AG04449 (cell line): ENCODE data around the gene TAAR6.

Experiments
- CTCF ChIA-PET: fragments of 350-600 bp; formaldehyde crosslinking; extraction: SDS; loops from one replicate; lab custom pipeline; 2021; ENCODE audit warnings: antibody characterized with exemption; lab: Yijun Ruan, JAX
- POLR2A ChIA-PET: fragments of 400-600, 350-600 bp; formaldehyde crosslinking; extraction: SDS; loops from one replicate; lab custom pipeline; 2020; ENCODE audit warnings: antibody characterized with exemption, inconsistent platforms; lab: Yijun Ruan, JAX
- DNase-seq: peaks from one replicate; pipeline ENCODE4 v3.0.0-alpha.2; 2010; ENCODE audit warnings: low read depth, low spot score
- H3K4me3 ChIP-seq: 2 replicates; pipeline ENCODE4 v1.5.1; 2011; ENCODE audit warnings: low read depth, mild to moderate bottlenecking, control low read depth, low read length
- TF ChIP-seq, protein P1 (sequence below): IDR thresholded peaks from one replicate; pipeline ENCODE4 v1.5.1; 2011; ENCODE audit warnings: mild to moderate bottlenecking, moderate library complexity, low read length, control low read depth, inconsistent platforms; ENCODE audit not compliant: insufficient read depth; ENCODE audit errors: missing control alignments

Gene TAAR6, protein sequence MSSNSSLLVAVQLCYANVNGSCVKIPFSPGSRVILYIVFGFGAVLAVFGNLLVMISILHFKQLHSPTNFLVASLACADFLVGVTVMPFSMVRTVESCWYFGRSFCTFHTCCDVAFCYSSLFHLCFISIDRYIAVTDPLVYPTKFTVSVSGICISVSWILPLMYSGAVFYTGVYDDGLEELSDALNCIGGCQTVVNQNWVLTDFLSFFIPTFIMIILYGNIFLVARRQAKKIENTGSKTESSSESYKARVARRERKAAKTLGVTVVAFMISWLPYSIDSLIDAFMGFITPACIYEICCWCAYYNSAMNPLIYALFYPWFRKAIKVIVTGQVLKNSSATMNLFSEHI

DNA sequence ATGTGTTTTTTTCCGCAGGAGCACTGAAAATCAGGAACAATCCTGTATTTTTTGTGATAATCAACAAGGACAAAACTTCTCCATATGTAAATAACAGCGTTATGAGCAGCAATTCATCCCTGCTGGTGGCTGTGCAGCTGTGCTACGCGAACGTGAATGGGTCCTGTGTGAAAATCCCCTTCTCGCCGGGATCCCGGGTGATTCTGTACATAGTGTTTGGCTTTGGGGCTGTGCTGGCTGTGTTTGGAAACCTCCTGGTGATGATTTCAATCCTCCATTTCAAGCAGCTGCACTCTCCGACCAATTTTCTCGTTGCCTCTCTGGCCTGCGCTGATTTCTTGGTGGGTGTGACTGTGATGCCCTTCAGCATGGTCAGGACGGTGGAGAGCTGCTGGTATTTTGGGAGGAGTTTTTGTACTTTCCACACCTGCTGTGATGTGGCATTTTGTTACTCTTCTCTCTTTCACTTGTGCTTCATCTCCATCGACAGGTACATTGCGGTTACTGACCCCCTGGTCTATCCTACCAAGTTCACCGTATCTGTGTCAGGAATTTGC lies at the start of gene TAAR6:
Gene TAAR6, plus strand, starts transcription at position 102 of the 557 bp plus-strand sequence. Its CDS starts 0 bp downstream, at position 102.
- TF ChIP-seq, protein P1, sequence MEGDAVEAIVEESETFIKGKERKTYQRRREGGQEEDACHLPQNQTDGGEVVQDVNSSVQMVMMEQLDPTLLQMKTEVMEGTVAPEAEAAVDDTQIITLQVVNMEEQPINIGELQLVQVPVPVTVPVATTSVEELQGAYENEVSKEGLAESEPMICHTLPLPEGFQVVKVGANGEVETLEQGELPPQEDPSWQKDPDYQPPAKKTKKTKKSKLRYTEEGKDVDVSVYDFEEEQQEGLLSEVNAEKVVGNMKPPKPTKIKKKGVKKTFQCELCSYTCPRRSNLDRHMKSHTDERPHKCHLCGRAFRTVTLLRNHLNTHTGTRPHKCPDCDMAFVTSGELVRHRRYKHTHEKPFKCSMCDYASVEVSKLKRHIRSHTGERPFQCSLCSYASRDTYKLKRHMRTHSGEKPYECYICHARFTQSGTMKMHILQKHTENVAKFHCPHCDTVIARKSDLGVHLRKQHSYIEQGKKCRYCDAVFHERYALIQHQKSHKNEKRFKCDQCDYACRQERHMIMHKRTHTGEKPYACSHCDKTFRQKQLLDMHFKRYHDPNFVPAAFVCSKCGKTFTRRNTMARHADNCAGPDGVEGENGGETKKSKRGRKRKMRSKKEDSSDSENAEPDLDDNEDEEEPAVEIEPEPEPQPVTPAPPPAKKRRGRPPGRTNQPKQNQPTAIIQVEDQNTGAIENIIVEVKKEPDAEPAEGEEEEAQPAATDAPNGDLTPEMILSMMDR = no peak
- ChIA-PET CTCF (no interaction called here), POLR2A (no interaction called here)
- no peak within 1 kb of the TSS for H3K4me3 ChIP-seq
- no peak for DNase-seq

DNA sequence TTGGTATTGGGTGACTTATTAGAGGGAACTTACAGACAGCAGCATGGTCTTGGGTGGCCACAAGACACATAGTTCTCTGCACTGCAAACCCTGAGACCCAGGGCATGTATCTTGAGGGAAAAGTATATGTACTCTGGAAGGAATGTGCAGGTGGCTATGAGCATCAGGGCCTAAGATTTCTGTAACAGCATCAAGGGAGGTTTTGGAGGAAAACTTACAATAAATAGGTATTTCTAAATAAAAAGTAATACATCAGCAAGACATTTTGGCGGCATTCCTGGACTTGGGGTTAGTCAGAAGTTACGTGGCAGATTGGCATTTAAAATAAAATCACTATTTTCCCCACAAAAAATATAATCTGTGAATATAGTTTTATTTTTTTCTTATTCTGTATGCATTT lies 49.2 kb upstream of the TAAR6 start:
- DNase-seq = no peak
- CTCF ChIA-PET = no interaction called here
- H3K4me3 ChIP-seq = no peak overlapping the region
- POLR2A ChIA-PET = no interaction called here
- TF ChIP-seq, protein P1 = no peak

DNA sequence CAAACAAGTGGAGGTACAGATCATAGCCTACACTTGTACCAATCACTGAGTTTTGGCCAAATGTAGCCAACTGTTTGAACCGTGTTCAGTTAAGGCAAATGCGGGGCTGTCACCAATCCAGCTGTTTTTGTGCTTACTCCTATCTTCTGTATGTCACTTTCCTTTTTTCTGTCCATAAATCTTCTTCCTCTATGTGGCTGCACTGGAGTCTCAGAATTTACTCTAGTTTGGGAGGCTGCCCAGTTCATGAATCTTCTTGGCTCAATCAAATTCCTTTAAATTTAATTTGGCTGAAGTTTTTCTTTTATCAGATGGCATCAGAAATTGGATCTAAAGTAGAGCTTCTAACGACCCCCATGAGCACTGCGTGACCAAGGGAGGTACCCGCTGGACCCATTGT lies 45.5 kb upstream of the TAAR6 start:
- no peak overlapping the region for H3K4me3 ChIP-seq
- ChIA-PET POLR2A (no interaction called here), CTCF (interaction anchor here (0.9 to 1.4 kb wide), 3 partner anchors 193 to 274 kb away, joined by 3 to 6 read pairs (median 3); partner anchors contain the start of gene SLC18B1)
- no peak for DNase-seq
- TF ChIP-seq, protein P1 = no peak

DNA sequence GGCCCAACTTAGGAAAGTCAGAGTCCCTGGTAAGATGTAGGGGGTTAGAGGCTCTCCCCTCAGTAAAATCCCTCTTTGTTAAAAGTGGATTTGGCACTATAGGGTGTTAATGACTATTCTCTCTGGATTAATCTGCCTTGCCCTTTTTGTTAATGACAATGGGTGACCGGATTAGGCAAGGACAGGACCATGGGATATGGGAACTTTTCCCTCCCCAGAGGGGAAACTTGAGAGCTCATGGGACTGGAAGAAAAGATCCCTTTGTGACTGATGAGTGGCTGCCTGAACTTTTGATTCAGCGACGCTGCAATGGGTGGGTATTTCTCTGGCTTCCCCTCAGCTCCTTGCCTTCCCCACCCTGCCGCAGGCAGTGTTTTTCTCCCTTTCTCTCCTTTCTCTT lies 44.3 kb upstream of the TAAR6 start:
- TF ChIP-seq, protein P1 = no peak
- DNase-seq = no peak
- no peak overlapping the region for H3K4me3 ChIP-seq
- CTCF ChIA-PET = interaction anchor here (0.6 to 1.4 kb wide), 3 partner anchors 143 to 270 kb away, joined by 3 to 6 read pairs (median 3); no protein-coding TSS in a partner anchor
- POLR2A ChIA-PET = no interaction called here

DNA sequence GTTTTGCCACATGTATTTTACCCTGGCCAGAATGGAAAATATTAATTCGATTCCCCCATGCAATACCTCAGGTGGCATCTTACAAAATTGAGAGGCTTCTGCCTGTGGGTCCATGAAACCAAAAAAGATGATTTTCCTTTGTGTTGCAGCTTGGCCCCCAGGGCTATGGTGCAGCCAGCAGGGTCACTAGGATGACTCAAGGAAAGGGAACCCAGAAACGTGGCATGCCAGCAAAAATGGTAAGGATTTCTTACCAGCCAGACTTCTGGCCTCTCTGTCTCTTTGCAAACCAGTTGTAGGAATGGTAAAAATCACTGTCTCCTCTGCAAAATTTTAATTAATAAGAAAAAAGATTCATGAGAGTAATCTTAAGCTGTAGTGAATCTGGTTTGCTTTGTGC lies 43.7 kb upstream of the TAAR6 start:
- ChIA-PET CTCF (interaction anchor here (0.6 to 3.3 kb wide), 5 partner anchors 9 to 143 kb away, joined by 3 to 10 read pairs (median 4); partner anchors contain the start of genes STX7 and TAAR9), POLR2A (no interaction called here)
- TF ChIP-seq, protein P1 = no peak
- DNase-seq = no peak
- no peak overlapping the region for H3K4me3 ChIP-seq

DNA sequence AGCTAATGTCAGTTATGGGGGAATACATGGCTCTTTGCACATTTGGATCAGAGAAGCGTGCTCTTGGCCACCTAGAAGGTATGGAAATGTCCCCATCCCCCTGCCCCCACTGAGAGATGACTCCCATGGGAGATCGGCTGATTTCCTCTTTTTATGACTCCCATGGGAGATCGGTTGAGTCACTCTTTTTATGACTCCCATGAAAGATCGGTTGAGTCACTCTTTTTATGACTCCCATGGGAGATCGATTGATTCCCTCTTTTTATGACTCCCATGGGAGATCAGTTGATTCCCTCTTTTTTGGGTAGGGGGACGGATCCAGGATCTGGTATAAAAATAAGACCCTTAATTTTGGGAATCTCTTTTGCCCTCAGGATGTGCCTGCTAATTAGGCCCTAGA lies 42.3 kb upstream of the TAAR6 start:
- ChIA-PET CTCF (interaction anchor here (0.8 to 3.3 kb wide), 8 partner anchors 8 to 618 kb away, joined by 3 to 10 read pairs (median 4); partner anchors contain the start of genes STX7 and TAAR9), POLR2A (interaction anchor here (0.8 kb wide), 1 partner anchor 15 kb away, joined by 5 read pairs; the partner anchor contains the start of gene STX7)
- no peak overlapping the region for H3K4me3 ChIP-seq
- TF ChIP-seq, protein P1 = no peak
- DNase-seq = no peak
